SHP77 treated with DMSO at 0.1 percent for 48 hours (cell line): Measurements from ENCODE around the gene BEAN1.
"Not testable (repeated sequence)": the region's sequence is repeated elsewhere in the genome, so short reads cannot be mapped to it uniquely, and the experiment has no call there.

Experiments
- DNase-seq: peaks from one replicate; lab custom pipeline; 2025; lab: John Stamatoyannopoulos, UW

The BEAN1 gene

DNA sequence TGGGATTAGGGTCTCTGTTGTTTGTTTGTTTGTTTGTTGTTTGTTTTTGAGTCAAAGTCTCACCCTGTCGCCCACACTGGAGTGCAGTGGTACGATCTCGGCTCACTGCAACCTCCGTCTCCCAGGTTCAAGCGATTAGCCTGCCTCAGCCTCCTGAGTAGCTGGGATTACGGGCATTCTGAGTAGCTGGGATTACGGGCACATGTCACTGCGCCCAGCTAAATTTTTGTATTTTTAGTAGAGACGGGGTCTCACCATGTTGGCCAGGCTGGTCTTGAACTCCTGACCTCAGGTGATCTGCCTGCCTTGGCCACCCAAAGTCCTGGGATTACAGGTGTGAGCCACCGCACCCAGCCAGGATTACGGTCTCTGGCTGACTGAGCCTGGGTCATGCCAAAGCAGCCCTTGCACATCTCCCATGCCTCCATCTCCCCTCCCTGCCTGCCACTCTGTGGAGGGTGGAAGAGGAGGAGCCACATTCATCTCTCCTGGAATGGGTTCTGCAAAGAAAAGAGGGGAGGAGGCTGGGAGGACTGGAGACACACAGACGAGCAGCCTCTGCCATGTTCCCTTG, 59.2 kb downstream of the BEAN1 start:
- no peak for DNase-seq

DNA sequence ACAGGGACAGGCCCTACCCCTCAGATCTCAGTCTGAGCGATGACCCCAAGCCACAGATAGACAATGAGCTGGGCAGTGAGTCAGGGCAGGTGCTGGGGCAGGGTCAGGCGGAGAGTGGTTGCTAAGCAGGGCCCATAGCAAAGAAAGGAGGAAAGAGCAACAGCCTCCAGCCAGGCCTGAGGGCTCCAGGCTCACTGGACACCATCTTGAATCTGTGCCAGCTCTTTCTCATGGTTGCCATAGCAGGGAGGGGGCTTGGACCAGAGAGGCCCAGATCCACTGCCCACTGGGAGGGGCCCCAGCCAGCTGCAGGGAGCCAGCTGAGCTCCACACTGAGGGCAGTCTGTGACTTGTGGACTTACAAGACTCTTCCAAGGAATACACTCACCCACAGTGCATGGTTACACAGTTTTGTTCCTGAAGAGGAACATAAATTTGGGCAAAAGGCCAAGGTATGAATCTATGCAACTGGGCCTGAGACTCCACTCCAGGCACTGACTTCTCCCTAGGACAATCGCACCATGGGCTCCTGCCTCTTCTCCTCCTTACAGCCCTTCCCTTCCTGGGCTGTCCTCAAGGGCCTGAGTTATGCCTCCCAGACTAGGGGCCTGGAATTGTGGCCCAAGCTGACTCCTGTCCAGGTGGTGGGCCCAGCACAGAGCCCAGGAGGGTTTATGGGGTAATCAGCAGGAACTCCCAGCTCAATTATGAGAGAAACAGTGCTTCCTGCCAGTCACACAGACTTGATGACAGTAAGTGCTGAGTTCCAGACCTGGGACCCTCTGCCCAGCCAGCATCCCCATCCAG, 59.9 kb downstream of the BEAN1 start:
- peak; percentile 39 for DNase-seq

DNA sequence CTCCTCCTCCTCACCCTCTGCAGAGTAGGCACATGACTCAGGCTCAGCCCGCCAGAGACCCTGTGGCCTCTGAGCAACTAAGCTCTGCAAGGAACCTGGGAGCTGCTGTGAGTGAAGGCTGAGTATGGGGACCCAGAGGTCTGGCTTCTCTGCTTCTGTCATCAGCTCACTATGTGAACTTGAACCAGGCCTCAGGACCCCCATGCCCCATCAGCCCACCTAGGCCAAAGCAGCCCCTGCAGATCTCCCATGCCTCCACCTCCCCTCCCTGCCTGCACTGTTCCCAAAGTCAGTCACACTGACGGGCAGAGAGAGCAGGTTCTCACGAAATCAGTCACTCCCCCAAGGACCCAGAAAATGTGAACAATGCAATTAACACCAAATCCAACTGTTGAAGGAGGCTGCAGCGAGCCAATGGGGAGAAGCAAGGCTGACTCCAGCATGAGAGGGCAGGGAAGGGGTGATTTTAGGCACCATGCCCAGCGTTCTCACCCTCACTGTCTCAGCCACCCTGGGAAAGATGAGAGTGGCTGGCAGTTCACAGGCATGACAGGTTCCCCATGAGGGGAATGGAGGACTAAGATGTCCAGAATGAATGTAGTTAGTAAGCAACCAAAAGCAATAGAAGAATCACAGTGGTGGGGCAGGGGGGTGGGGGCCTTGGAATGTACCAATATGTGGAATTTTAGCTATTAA, 60.6 kb downstream of the BEAN1 start:
- no peak for DNase-seq

DNA sequence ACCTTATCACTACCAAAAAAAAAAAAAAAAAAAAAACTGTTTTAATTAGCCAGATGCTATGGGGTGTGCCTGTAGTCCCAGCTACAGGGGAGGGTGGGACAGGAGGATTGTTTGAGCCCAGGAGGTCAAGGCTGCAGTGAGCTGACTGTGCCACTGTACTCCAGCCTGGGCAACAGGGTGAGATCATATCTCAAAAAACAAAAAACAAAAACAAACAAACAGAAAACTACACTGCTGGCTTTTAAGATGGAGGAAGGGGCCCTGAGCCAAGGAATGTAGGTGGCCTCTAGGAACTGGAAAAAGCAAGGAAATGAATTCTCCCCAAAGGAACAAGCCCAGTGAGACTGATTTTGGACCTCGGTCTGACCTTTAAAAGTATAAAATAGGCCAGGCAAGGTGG, 61.4 kb downstream of the BEAN1 start:
- DNase-seq = no peak

DNA sequence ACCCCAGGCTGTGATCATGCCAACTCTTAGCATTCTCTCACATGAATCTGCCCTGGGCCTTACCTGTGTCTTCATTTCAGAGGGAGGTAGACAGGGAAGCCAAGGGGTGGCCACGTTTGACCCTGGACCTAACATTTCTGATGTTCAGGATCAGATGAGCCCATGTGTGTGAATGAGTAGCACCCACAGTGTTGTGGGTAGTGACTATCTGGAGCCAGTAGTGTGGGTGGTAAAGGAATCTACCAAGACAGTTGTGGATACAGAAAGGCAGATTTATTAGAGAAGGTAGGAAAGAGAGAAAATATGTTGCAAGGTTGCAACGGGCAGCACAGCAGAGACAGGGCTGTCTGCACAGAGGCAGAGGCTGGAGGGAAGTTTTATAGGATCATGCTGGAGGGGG, 62.3 kb downstream of the BEAN1 start:
- DNase-seq = no peak

DNA sequence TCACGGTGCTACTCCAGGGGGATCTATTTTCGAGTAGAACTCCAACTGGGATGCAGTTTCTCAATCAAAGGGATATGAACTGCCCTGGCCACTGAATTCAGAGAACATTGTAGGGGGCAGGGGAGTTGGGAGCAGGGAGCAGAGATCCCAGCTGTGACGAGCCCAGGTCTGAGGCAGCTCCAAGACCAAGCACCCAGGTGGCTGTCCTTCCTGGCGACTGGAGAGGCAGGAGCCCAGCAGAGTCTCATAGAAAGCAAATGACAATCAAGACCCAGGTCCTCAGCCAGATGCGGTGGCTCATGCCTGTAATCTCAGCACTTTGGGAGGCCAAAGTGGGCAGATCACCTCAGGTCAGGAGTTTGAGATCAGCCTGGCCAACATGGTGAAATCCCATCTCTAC, 62.7 kb downstream of the BEAN1 start:
- DNase-seq = no peak

DNA sequence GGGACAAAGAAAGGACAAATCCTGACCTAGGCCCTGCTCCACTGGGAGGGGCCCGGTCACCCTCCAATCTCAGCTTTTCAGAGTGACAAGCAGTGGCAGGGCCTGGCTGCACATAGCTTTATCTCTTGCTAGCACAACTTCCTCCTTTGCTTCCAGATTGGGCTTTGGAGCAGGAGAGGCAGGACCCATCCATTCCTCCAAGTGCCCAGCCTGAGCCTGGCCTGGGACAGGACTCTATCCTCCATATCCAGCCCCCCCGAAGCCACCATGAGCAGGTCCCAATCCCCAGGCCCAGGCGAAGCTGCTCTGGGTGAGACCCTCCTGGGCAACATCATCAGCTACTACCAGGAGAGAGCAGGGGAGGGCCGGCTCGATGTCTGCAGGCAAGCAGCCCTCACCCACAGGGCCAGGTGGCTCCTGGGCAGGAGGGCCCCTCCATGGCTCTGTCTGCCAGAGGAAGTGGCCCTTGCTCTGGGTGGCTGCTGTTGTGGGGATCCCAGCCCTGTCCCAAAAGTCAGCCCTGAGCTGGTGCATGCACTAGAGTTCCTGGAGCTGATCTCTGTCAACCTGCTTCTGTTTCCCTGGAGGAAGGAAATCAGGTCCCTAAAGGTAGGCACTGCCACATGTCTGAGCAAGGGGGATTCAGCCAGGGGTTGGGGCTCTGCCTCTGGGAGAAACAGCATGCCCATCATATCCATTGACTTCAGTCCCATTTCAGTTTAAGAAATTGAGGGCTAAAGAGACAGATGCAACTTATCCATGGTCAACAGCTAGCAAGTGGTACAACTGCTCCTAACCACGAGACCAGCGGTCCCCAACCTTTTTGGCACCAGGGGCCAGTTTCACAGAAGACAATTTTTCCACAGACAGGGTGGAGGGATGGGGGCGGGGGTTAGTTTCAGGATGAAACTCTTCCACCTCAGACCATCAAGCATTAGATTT, 64.0 kb downstream of the BEAN1 start:
- no peak for DNase-seq

DNA sequence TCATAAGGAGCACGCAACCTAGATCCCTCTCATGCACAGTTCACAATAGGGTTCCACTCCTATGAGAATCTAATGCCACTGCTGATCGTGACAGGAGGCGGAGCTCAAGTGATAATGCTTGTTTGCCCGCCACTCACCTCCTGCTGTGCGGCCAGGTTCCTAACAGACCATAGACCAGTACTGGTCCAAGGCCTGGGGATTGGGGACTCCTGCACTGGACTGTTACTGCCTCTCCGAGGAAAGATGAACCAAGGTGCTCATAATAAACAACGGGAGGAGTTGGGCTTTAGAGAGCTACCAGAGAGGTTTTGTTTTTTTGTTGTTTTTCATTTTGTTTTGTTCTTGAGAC, 64.6 kb downstream of the BEAN1 start:
- no peak for DNase-seq

DNA sequence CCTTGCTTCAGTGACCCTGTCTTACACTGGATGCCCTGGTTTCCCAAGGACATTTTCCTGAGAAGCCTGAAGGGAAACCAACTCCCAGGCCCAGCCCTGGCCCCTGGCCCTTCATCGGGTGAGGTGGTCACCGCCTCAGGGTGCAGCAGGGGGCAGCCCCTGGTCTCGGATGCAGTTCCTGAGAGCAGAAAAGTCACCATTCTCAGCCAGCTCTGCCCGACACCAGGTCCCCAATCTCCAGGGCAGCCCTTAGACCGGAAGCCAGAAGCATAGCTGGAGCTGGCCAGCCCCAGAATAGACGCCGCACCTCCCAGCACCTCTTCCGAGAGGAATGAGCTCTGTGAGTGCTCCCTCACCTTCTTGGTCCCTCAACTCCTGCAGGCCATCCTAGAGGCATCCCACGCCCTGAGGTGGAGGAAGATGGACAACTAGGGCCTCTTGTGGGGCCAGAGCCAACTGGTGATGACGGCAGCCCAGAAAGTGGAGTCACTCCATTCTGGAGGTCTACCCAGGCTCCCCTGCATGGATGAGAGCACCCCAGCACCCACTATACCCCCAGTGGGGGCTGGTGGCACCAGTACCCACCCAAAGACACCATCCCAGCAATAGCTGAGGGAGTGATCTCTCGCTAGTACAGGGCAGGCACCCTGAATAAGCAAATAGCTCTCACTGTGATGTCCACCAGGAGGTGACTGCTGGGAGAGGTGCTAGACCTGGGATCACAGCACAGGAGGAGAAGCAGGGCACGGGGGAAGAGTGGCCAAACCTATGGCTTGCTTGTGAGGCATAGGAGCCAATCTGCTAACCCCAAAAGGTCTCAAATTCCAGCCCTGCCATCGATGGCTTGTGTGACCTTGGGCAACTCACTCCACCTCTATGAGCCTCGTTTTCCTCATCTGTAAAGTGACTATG, 66.7 kb downstream of the BEAN1 start:
- no peak for DNase-seq

DNA sequence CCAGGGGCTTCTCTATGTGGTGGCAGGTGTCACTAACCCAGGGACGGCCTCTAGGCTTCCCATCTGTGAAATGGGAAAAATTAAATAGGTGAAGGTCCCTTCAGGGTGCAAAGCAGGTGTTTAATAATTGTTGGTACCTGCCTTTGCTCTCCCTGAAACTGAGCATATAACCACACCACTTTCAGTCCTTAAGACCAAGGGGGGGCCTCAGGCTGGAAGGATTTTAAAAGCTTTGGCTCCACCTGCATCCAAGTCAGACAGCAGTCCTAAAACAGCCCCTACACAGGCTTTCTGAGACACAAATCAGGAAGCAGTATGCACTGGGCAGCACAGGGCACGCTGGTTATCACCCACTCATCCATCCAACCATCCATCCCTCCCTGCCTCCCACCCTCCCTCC, 67.8 kb downstream of the BEAN1 start:
- no peak for DNase-seq

DNA sequence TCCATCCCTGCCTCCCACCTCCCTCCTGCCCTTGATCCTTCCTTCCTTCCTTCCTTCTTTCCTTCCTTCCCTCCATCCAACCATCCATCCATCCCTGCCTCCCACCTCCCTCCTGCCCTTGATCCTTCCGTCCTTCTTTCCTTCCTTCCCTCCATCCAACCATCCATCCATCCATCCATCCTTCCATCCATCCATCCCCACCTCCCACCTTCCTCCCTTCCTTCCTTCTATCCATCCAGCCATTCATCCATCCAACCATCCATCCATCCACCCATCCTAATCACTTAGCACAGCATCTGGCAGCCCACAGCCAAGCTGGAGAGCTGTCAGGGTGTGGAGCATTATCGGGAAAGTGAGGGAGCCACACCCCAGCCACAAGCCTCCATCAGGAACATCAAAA, 68.3 kb downstream of the BEAN1 start:
- DNase-seq = no peak

DNA sequence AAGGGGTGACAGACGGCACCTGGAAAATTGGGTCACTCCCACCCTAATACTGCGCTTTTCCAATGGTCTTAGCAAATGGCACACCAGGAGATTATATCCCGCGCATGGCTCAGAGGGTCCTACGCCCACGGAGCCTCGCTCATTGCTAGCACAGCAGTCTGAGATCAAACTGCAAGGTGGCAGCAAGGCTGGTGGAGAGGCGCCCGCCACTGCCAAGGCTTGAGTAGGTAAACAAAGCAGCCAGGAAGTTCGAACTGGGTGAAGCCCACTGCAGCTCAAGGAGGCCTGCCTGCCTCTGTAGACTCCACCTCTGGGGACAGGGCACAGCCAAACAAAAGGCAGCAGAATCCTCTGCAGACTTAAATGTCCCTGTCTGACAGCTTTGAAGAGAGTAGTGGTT, 69.1 kb downstream of the BEAN1 start:
- DNase-seq = not testable (repeated sequence)

DNA sequence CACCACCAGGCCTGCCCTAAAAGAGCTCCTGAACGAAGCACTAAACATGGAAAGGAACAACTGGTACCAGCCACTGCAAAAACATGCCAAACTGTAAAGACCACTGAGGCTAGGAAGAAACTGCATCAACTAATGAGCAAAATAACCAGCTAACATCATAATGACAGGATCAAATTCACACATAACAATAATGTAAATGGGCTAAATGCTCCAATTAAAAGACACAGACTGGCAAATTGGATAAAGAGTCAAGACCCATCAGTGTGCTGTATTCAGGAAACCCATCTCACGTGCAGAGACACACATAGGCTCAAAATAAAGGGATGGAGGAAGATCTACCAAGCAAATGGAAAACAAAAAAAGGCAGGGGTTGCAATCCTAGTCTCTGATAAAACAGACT, 70.8 kb downstream of the BEAN1 start:
- DNase-seq = not testable (repeated sequence)

DNA sequence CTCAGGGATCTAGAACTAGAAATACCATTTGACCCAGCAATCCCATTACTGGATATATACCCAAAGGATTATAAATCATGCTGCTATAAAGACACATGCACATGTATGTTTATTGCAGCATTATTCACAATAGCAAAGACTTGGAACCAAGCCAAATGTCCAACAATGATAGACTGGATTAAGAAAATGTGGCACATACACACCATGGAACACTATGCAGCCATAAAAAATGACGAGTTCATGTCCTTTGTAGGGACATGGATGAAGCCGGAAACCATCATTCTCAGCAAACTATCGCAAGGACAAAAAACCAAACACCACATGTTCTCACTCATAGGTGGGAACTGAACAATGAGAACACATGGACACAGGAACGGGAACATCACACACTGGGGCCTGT, 74.5 kb downstream of the BEAN1 start:
- DNase-seq = not testable (repeated sequence)

DNA sequence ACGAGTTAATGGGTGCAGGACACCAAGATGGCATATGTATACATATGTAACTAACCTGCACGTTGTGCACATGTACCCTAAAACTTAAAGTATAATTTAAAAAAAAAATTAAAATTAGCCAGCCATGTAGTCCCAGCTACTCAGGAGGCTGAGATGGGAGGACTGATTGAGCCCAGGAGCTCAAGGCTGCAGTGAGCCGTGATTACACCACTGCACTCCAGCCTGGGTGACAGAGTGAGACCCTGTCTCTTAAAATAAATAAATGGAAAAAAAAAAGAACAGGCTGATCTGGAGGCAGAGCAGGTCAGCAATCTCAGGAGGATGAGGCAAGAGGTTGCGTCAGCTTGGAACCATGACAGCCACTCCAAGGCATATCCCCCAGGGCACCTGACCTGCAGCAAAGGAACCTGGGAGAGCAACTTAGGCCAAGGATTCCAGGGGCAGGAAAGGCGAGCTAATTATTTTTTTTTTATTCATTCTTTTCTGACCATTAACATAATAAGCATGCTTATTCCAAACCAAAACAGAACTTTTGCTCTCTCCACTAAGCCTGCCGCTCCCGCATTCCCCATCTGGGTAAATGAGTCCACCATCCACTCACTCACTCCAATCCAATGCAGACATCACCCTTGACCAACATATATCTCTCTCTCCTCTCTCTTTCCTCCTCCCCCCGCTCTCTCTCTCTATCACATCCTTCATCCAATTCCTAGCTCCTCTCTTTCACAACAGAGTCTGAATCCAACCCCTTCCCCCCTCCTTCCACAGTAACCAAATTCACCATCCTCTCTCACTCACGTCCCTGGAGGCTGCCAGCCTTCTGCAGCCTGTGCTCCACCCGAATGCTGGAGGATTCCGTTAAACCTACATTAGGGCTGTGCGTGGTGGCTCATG, 75.2 kb downstream of the BEAN1 start:
- no peak for DNase-seq

DNA sequence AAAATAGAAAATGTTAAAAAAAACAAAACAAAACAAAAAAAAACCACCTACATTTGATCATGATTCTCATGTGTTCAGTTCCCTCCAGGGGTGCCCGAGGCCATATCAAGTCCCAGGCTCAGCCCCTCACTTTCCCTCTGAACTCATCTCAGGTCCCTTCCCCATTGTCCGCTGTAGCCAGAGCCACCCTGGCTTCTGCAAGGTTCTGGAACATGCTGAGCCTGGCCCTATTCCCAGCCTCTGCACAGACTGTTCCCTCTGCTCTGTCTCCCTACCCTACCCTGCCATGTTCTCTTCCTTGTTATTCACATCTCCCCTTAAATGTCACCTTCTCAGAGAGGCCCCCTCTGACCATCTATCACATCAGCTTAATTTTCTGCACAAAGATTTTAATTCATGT, 75.9 kb downstream of the BEAN1 start:
- DNase-seq = no peak

DNA sequence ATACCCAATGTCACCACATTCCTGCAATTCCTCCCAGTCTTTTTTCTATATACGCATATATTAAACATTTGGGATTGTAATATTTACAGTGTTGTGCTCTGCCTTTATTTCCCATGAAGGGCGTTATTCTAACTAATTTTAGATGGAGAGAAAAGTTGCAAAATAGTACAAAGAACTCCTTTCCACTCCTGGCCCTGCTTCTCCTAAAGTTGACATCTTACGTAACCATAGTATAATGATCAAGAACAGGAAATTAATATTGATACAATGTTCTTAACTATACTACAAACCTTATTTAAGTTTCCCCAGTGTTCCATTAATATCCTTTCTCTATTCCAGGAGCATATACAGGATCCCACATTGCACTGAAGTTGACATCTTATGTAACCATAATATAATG, 76.5 kb downstream of the BEAN1 start:
- no peak for DNase-seq

DNA sequence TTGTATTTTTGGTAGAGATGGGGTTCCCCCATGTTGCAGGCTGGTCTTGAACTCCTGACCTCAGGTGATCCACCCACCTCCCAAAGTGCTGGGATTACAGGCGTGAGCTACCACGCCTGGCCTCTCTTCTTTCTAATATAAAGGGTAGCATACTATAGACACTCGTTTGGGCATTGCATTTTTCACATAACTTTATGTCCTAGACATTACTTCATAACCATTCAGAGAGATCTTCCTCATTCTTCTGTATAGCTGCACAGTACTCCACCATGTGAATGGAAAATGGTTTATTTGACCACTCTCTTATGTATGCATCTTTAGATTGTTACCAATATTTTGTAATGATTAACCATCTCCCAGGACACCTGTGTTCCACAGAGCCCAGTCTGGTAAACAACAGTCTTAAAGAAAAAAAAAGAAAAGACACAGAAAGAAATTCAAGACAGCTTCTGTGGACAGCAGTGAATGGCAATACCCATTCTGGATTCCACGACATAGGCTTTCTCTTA, 80.7 kb downstream of the BEAN1 start:
- DNase-seq = no peak

DNA sequence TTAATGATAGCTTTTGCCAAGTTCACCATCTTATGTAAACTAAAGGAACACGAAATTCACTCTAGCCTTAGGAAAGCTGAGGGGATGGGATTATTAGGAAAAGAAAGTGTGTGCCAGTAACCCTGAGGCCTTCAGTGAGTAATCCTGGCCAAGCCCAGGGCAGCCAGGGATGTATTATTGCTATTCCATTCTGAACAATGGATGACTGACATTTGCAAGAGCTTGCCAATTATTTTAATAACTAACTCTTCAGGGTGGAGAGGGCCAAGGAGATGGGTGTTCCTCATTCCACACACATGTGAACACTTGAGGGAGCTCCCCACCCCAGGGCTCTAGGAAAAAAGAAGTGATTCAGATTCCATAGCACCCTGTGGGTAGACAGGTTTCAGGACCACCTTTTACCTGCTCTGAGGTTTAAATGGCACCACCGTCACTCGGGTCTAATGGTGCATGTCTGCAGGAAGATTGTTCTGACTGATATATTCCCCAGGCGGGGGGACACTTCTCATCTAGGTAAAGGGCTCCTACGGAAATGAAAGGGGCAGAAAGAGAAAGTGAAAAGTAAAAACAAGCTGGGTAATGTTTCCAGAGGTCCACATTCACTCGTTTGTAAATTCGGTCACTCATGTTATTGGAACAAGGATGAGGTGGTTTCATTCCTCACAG, 81.3 kb downstream of the BEAN1 start:
- DNase-seq = no peak
